ENCODE results near the gene OR2Y1. TPM values are rescaled to one million over a fixed set of nuclear protein-coding genes. Genes with fewer than 3 reads are reported as not detected.

OR2Y1 gene
- total RNA-seq, 1 experiment from 2014 or later, result not detected

DNA sequence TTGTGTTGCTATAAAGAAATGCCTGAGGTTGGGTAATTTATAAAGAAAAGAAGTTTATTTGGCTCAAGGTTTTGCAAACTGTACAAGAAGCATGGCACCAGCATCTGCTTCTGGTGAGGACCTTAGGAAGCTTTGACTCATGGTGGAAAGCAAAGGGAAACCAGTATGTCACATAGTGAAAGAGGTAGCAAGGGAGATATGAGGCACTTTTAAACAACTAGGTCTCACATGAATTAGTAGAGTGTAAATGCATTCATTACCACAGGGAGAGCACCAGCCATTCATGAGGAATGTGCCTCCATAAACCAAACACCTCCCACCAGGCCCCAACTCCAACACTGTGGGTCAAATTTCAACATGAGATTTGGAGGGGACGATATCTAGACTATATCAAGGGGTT is 40.8 kb downstream of the OR2Y1 start:
- CTCF ChIA-PET, result no interaction called here
- no peak overlapping the region for H2AFZ ChIP-seq

DNA sequence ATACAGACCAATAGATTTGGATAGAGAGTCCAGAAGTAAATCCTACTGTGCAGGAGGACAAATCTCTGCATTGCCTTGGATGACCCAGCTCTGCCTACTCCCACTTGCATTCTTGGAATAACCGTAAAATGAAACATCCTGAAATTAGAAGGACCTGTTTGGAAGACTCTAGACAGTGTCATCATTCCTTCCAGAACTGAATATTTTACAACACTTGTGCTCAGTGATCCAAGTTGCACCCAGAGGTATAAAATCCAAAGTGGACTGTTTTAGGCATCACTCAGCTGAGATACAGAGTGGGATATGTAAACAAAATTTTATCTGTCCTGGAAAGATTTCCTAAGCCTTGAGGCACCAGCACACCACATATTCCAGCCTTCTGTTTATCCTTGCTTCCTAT is 43.7 kb downstream of the OR2Y1 start:
- H3K4me3 ChIP-seq, result no peak overlapping the region
- H3K36me3 ChIP-seq (ENCODE audit: low read depth), result no peaks in the 10 kb centered on the region
- H3F3A ChIP-seq (ENCODE audit: insufficient read depth, low read depth), result no peaks in the 10 kb centered on the region
- no peak overlapping the region for H3K4me2 ChIP-seq
- intact Hi-C loops (cut with micrococcal nuclease; ENCODE audit: unreplicated experiment), result no loop called here
- ChIA-PET POLR2A (ENCODE audit: unreplicated experiment) (no interaction called here), CTCF (no interaction called here)
- peaks cover 89% of the 10 kb centered on the region for H3K27me3 ChIP-seq (ENCODE audit: insufficient read depth, low read depth)
- no peaks in the 10 kb centered on the region for H3K79me2 ChIP-seq (ENCODE audit: low read depth)
- no peaks in the 10 kb centered on the region for H3K9me3 ChIP-seq (ENCODE audit: insufficient read depth, low read depth)
- no peaks in the 10 kb centered on the region for H3K4me1 ChIP-seq (replicated peaks; ENCODE audit: insufficient read depth)
- H2AFZ ChIP-seq, result no peak overlapping the region
- no peaks in the 10 kb centered on the region for H4K20me1 ChIP-seq (ENCODE audit: insufficient read depth)
- BruUV-seq (replicated peaks), result no TSS peak
- no peak overlapping the region for H3K27ac ChIP-seq
- no peak for TF ChIP-seq CTCF (conservative IDR thresholded peaks at IDR 0.05)
- TF ChIP-seq EZH2 (IDR thresholded peaks at IDR 0.05; ENCODE audit: low read depth), result no peak
- H3K9me2 ChIP-seq (ENCODE audit: insufficient read depth), result no peaks in the 10 kb centered on the region
- DNase-seq, result no peak

More for the DNA sequence above, 40.8 kb downstream of the OR2Y1 start:
- Histone ChIP-seq H3K9me3 (ENCODE audit: insufficient read depth, low read depth) (no peaks in the 10 kb centered on the region), H3K27me3 (ENCODE audit: insufficient read depth, low read depth) (peaks cover 83% of the 10 kb centered on the region), H3K4me2 (no peak overlapping the region), H3K4me1 (replicated peaks; ENCODE audit: insufficient read depth) (no peaks in the 10 kb centered on the region), H3K9me2 (ENCODE audit: insufficient read depth) (no peaks in the 10 kb centered on the region), H3K4me3 (no peak overlapping the region), H4K20me1 (ENCODE audit: insufficient read depth) (no peaks in the 10 kb centered on the region), H3K27ac (no peak overlapping the region), H3K79me2 (ENCODE audit: low read depth) (no peaks in the 10 kb centered on the region), H3F3A (ENCODE audit: insufficient read depth, low read depth) (no peaks in the 10 kb centered on the region), H3K36me3 (ENCODE audit: low read depth) (no peaks in the 10 kb centered on the region)
- no peak for DNase-seq
- intact Hi-C loops (cut with micrococcal nuclease; ENCODE audit: unreplicated experiment), result no loop called here
- POLR2A ChIA-PET (ENCODE audit: unreplicated experiment), result no interaction called here
- TF ChIP-seq EZH2 (IDR thresholded peaks at IDR 0.05; ENCODE audit: low read depth), result no peak
- TF ChIP-seq CTCF (conservative IDR thresholded peaks at IDR 0.05), result no peak
- BruUV-seq (replicated peaks), result no TSS peak

DNA sequence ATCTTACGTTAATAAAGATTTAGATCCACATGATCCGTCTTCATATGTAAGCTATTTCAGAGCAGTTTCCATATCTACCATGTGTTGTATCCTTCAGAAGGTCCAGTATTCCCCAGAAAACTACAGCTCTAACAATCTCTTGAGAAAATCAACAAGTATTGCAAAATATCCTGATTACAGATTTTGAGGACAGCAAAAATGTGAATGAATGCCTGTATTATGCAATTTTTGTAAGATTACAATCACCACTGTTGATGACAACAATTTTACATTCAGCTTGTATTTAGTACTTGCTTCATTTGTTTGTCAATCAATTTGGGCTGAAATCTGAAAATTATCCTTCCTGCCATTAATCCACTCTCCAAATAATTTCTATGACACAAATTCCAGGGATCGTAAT is 47.4 kb downstream of the OR2Y1 start:
- intact Hi-C loops (cut with micrococcal nuclease; ENCODE audit: unreplicated experiment), result no loop called here
- no TSS peak for BruUV-seq (replicated peaks)

More for the DNA sequence above, 47.4 kb downstream of the OR2Y1 start:
- Histone ChIP-seq H3K4me2 (no peak overlapping the region), H3K36me3 (ENCODE audit: low read depth) (no peaks in the 10 kb centered on the region), H3K9me3 (ENCODE audit: insufficient read depth, low read depth) (no peaks in the 10 kb centered on the region), H3K27ac (no peak overlapping the region), H3F3A (ENCODE audit: insufficient read depth, low read depth) (no peaks in the 10 kb centered on the region), H3K27me3 (ENCODE audit: insufficient read depth, low read depth) (peaks cover 95% of the 10 kb centered on the region), H2AFZ (no peak overlapping the region), H4K20me1 (ENCODE audit: insufficient read depth) (no peaks in the 10 kb centered on the region), H3K4me1 (replicated peaks; ENCODE audit: insufficient read depth) (no peaks in the 10 kb centered on the region), H3K9me2 (ENCODE audit: insufficient read depth) (no peaks in the 10 kb centered on the region), H3K79me2 (ENCODE audit: low read depth) (no peaks in the 10 kb centered on the region), H3K4me3 (no peak overlapping the region)
- ChIA-PET POLR2A (ENCODE audit: unreplicated experiment) (no interaction called here), CTCF (no interaction called here)
- DNase-seq, result no peak
- TF ChIP-seq CTCF (conservative IDR thresholded peaks at IDR 0.05) (no peak), EZH2 (IDR thresholded peaks at IDR 0.05; ENCODE audit: low read depth) (no peak)
